GM18907 (cell line): ENCODE data around the gene SUGCT.
"Not testable (repeated sequence)": the region's sequence is repeated elsewhere in the genome, so short reads cannot be mapped to it uniquely, and the experiment has no call there.

ENCODE experiments used
- ATAC-seq: cut with Tn5 transposase; IDR thresholded peaks from one replicate; pipeline ENCODE4 v1.9.1; 2021; ENCODE audit warnings: mild to moderate bottlenecking, moderate library complexity; ENCODE audit not compliant: unreplicated experiment

SUGCT gene

DNA sequence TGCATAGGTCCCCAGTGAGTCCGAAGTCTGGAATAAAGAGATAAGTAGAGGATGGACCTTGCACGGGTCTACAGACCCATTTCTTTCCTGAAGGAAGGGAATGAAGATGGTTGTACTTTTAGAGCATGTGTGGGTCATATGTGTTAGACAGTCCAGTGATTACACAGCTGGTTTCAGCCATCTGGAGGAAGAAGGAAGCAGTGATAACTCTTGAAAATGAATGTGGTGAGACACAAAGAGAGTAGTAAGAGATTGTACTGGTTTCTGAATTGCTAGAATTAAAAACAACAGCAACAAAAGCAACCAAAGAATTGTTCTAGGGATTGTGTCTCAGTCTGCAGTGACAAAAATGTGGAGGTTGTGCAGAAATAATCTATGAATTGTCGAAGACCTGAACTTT, 258.9 kb downstream of the SUGCT start:
- ATAC-seq, result peak; percentile 65

DNA sequence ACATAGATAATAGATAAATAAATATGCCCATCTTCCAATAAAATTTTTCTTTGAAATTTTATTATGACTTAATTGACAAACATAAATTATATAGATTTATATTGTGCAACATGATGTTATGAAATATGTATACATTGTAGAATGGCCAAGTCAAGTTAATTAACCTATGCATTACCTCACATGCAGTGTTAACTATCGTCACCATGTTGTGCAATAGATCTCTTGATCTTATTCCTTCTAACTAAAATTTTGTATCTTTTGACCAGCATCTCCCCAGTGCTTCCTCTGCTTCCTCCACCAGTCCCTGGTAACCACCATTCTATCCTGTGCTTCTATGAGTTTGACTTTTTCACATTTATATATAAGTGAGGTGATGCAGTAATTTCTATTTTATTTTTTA, 259.6 kb downstream of the SUGCT start:
- ATAC-seq, result no peak

DNA sequence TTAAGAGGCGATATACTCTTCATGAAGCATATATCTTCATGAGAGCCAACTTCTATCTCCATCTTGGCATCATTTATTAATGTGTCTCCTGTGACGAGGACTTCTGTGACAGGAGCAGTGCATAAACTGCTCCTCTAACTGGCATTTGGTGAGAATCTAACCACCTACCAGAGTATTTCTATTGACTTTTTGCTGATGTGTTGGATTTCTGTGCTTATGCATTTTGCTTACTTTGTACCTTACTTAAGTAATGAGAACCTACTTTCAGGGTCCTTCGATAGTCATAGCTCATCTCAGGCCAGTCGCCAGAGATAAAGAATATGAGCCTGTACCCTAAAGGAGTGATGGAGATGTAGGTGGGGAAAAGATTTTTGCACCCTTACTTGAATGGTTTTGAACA, 265.7 kb downstream of the SUGCT start:
- no peak for ATAC-seq

GRCh38 chr7:40401406-40401805, 266.6 kb downstream of the SUGCT start:
- ATAC-seq, result no peak

DNA sequence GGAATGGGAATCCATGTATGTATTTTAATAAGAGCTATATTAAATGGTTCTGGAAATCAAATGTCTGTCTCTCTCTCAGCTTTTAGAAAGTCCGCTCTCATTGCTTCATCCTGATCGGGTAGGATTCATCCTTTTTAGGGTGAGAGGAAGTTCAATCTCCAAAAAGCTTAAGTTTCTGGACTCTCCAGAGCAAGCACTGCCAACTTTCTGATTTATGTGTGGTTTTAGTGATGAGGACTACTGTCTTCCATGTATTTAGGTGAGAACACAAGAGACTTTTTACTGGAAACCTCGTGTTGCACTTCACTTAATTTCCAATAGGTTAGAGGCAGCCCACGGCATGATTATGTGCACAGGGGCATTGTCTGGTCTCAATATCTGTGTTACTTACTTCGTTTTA, 267.9 kb downstream of the SUGCT start:
- ATAC-seq, result no peak

DNA sequence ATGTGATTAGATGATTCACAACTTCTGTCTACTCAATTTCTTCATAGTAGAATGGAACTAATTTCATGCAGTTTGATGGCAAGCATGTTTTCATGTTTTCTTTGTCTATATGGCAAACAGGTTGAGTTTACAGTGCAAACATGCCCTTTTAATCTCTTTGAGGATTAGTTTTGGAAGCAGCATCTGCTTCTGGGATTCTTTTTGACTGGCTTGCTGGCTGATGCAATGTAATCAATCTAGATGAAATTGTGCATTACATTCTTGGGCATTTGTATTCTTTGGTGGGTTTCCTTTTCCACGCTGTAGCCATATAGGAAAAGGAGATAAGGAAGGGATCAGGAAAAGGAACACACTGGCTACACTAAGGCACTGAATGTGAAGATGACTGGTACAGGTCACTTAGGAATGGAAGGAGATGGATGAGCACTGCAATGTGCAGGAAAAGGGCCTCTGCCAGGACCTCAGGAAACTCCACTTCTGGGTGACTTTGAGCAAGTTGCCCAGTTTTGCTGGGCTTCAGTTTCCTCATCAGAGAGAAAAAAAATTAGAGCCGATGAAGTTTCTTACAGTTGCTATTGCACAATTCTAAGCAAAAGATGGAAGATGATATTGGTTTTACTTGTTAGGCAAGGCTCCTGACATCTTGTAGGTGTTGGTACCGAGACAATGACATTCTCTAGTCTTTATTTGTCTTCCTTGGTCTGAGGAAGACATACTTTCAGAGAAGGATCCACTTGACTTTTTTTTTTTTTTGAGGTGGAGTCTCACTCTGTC, 269.1 kb downstream of the SUGCT start:
- ATAC-seq, result no peak

- no peak for ATAC-seq
These were observed 271.2 kb downstream of the SUGCT start for GRCh38 chr7:40405991-40406390.

DNA sequence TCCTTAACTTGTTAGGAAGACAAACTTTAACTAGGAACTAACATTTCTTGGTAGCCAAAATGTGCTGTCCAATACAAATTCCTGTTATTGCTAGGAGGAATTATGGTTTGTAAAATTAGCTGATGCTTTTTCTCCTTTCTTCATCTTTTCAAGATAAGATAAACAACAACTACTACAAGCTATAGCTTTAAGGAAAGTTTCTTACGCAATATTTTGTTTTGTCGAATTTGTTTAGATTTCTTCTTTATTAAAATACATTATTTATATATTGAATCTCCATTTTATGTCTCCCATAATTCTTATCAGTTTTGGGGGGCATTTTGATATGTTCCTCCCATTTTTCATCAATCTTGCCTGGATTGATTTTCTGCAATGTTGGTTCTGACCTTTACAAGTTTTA, 277.5 kb downstream of the SUGCT start:
- ATAC-seq, result no peak

- ATAC-seq, result not testable (repeated sequence)
These were observed 279.9 kb downstream of the SUGCT start for GRCh38 chr7:40414704-40415103.

DNA sequence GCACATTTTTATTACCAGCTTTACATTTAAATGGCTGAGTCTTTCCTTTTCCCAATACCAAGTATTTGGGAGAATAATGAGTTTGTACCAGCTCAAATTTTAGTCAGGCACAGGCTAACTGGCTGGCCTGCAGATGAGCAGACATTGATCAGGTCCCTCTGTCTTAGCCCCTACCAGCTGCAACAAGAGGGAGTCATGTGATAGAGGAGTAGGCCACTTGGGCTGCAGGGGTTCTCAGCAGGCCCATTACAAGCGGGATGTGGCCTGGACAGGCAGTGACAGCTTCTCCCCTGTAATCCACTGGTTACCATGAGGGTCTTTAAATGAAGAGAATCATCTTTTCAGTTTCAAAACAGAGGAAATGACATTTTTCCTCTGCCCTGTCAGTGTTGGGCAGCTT, 283.6 kb downstream of the SUGCT start:
- ATAC-seq, result no peak

DNA sequence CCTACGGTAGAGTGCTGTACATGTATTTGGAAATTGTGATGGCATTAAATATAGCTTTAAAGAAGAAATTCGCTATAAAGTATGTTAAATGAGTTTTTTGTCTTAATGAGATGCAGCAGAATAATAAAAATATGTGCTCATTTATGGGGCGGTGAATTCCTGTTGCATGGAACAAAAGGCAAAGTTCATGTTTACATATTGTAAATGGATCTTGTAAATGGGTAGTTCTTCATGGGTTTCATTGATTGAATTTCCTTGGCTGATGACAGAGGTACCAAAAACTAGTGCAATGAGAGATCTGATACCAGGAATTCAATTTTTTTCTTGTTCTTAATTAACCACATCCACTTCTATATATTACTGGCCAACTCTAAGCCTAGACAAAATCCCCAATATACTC, 284.2 kb downstream of the SUGCT start:
- no peak for ATAC-seq

DNA sequence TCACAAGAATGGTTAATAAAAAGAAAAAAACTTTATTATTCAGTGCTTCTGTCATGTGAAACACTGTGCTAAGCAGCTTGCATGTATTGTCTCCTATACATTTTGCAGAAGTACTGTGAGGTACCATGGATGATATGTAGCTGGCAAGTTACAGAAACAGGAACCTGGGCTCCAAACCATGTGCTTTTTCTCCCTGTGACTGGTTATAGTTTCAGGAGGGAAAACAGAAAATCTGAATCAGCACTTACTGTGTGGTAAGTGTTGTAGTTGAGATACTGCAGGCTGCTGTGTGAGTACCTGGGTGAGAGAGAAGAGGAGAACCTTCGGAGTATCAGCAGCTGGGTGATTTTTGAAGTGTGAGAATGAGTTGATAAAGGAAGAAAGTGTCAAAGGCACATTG, 285.0 kb downstream of the SUGCT start:
- ATAC-seq, result no peak

GRCh38 chr7:40421433-40421832, 286.6 kb downstream of the SUGCT start:
- ATAC-seq, result no peak

DNA sequence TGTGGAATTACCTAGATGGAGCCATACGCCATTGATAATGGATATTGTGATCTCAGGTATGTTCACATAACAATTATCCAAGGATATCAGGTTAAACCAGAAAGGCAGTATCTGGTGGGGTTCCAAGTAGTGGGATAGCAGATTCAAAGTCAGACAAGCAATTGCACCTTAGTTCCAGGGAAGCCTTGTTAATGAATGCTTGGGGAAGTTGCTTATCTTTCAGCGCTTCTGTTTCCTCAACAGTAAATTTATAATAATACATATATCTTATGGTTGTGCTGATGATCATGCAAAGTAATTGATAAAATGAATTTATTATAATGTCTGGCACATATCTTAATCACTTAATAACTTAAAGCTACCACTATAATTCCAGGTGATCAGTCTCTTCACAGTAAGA, 290.9 kb downstream of the SUGCT start:
- ATAC-seq, result no peak

DNA sequence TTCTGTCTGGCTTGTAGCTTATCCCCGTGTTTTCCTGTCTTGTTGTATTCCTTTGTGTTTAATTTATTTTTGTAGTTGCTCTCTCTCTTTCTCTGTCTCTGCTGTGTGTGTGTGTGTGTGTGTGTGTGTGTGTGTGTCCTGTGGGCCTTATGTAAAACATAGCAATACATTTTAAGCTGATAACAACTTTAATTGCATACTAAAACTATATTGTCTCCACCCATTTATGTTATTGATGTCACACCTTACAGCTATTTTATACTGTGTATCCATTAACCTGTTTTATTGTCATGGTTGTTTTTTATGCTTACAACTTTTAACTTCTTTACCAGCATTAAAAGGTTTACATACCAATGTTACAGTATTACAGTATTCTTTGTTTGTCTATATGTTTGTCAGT, 293.6 kb downstream of the SUGCT start:
- ATAC-seq, result no peak

- no peak for ATAC-seq
These were observed 295.0 kb downstream of the SUGCT start for GRCh38 chr7:40429826-40430225.

DNA sequence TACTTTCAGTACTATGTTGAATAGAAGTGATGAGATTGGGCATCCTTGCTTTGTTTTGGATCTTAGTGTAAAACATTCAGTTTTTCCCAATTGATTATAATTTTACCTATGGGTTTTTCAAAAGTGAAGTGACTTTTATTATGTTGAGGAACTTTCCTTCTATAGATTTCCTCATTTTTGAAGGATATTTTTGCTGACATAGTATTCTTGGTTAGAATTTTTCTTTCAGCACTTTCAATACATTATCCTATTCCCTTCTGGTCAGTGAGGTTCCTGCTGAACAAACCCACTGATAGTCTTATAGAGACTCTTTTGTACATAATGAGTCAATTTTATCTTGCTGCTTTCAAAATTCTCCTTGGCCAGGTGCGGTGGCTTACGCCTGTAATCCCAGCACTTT, 297.2 kb downstream of the SUGCT start:
- no peak for ATAC-seq

DNA sequence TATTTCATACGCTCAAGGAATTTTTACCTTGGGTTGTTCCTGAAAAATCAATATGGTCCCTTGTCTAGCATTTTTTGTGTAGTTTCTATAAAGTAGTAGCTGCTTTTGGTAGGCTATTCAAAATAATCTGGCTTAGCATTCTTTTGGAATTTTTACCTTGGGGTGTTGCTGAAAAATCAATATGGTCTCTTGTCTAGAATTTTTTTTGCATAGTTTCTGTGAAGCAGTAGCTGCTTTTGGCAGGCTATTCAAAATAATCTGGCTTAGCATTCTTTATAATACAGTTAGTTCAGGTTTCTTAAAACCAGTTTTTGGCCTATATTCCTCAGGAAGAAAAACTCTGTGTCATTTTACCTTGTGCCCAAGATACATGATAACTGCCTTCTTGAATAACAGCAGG, 301.9 kb downstream of the SUGCT start:
- no peak for ATAC-seq

- ATAC-seq, result no peak
These were observed 302.7 kb downstream of the SUGCT start for GRCh38 chr7:40437498-40437897.

DNA sequence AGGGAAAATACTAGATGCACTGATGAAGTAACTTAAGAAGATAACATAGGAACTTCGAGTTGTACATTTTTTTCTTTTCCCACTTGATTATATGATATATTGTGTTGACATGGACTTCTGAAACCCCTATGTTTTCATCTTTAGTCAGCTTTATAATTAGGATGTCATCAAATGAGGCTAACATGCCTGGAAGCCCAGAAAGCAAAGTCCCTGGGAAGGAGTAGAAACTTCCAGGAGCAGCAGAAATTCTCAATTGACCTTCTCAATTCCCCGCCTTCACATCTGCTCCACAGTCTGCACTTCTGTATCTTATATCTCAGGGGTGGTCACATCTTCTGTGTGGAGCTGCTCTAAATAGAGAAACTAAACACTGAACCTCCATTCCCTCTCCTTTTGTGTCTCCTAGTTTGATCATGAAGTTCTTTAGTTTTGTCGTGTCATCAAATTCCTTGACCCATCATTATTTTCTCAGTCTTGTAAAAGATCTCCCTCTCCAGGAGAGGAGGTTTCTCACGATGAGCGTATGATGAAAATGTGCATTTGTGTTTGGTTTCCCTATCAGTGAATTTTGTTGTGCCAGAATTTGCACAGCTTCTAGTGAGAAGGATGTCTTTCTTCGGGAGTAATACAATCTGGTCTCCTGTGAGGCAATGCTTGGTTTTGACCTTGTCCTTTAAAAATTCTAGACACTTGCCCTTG, 303.3 kb downstream of the SUGCT start:
- ATAC-seq, result no peak

DNA sequence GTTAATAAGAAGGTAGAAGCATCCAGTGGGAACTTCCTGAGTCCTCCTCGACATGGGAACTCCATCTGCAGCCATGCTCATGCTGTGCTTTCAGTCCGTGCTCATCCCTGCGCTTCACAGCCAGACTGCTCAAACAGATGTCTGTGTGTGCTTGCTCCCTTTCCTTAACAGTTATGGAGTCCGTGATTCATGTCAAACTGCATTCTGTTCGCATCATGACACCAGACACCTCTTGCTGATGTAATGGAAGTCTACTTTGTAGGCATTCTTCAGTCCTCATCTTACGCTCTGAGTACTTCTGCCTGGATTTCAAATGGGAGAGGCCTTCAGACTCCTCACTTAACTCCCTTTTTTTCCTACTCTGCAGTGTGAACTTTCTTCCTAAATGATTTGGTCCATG, 304.9 kb downstream of the SUGCT start:
- ATAC-seq, result no peak

DNA sequence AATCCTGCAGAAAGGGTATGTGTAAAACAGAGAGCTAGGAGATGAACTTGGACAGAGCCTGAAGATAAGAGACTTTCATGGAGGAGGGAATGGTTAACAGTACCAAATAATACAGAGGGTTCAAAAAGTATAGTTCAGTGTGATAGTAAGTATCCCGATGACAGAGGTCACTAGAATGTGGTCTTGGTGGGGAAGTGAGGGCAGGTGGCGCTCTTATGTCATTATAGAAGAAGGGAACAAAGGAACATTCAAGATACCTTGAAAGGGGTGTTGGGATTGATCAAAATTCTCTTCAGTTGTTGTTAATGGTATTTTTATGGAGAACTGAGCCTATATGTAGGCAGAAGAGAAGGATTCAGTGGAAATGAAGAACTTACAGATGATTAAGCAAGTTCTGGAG, 312.5 kb downstream of the SUGCT start:
- no peak for ATAC-seq

- ATAC-seq, result no peak
These were observed 320.7 kb downstream of the SUGCT start for GRCh38 chr7:40455485-40455884.
